Epithelial cell of proximal tubule (primary cell): Measurements from ENCODE around the gene GPA33. TPM values are rescaled to one million over a fixed set of nuclear protein-coding genes. Genes with fewer than 3 reads are reported as not detected.

ENCODE experiments used
- DNase-seq: peaks from one replicate; pipeline ENCODE4 v3.0.0-alpha.2; 2011; ENCODE audit warnings: low read depth
- H3K4me3 ChIP-seq: 2 replicates; pipeline ENCODE4 v1.5.1; 2011; ENCODE audit warnings: low read depth, mild to moderate bottlenecking, low read length
- CTCF ChIP-seq: conservative IDR thresholded peaks from 2 replicates; pipeline ENCODE4 v1.5.1; 2012; ENCODE audit warnings: low read depth, mild to moderate bottlenecking, low read length
- total RNA-seq: library from RNA; depleted of rRNA; stranded (reverse); fragments of >200 nt; gene quantifications from 2 replicates; pipeline ENCODE4 v1.2.3, GENCODE V29; 2015

Gene GPA33
- total RNA-seq, 1 donor from 2014 or later = not detected

- H3K4me3 ChIP-seq = no peak overlapping the region
- TF ChIP-seq CTCF = no peak
- no peak for DNase-seq
Measured at GRCh38 chr1:167118188-167118587, 28.0 kb upstream of the GPA33 start.

- DNase-seq = no peak
- no peak overlapping the region for H3K4me3 ChIP-seq
- TF ChIP-seq CTCF = no peak
Measured at GRCh38 chr1:167117225-167117624, 27.0 kb upstream of the GPA33 start.

GRCh38 chr1:167116174-167116573, 26.0 kb upstream of the GPA33 start:
- no peak for TF ChIP-seq CTCF
- no peak for DNase-seq
- H3K4me3 ChIP-seq = no peak overlapping the region

- H3K4me3 ChIP-seq = no peak overlapping the region
- no peak for TF ChIP-seq CTCF
- no peak for DNase-seq
Measured at GRCh38 chr1:167115655-167116054, 25.5 kb upstream of the GPA33 start.

- H3K4me3 ChIP-seq = no peak overlapping the region
- no peak for TF ChIP-seq CTCF
- no peak for DNase-seq
Measured at GRCh38 chr1:167114725-167115124, 24.5 kb upstream of the GPA33 start.

GRCh38 chr1:167111868-167112709, 21.9 kb upstream of the GPA33 start:
- DNase-seq = no peak
- no peak overlapping the region for H3K4me3 ChIP-seq
- no peak for TF ChIP-seq CTCF

- DNase-seq = no peak
- no peak overlapping the region for H3K4me3 ChIP-seq
- TF ChIP-seq CTCF = no peak
Measured at GRCh38 chr1:167110586-167110985, 20.4 kb upstream of the GPA33 start.
